RWPE2 (cell line): ENCODE data around the gene TRMU.

Experiments used
- ATAC-seq: fragments of 200-7000 bp; cut with Tn5 transposase; 3 replicates; pipeline ENCODE4 v1.9.1; 2021; ENCODE audit warnings: low read depth
- DNase-seq: peaks from one replicate; pipeline ENCODE4 v3.0.0-alpha.2; 2020; ENCODE audit warnings: low spot score
- H3K27ac ChIP-seq: fragments of 450-650 bp; 2 replicates; pipeline ENCODE4 v1.5.1; 2017; ENCODE audit warnings: mild to moderate bottlenecking; ENCODE audit not compliant: poor library complexity, severe bottlenecking
- H3K27me3 ChIP-seq: fragments of 250-450 bp; sonication (Bioruptor Pico); 2 replicates; pipeline ENCODE4 v1.5.1; 2021; ENCODE audit warnings: mild to moderate bottlenecking, moderate library complexity; ENCODE audit not compliant: insufficient read depth, poor library complexity, severe bottlenecking
- H3K36me3 ChIP-seq: fragments of 250-450 bp; sonication (Bioruptor Pico); 2 replicates; pipeline ENCODE4 v1.5.1; 2020; ENCODE audit warnings: low read depth, mild to moderate bottlenecking, moderate library complexity
- H3K4me1 ChIP-seq: fragments of 250-450 bp; sonication (Bioruptor Pico); 2 replicates; pipeline ENCODE4 v1.5.1; 2021; ENCODE audit warnings: mild to moderate bottlenecking, moderate library complexity; ENCODE audit not compliant: insufficient read depth, poor library complexity, severe bottlenecking
- H3K4me3 ChIP-seq: fragments of 250-450 bp; sonication (Bioruptor Pico); 2 replicates; pipeline ENCODE4 v1.5.1; 2021; ENCODE audit warnings: mild to moderate bottlenecking, moderate library complexity; ENCODE audit not compliant: severe bottlenecking
- H3K9me3 ChIP-seq: fragments of 250-450 bp; sonication (Bioruptor Pico); 2 replicates; pipeline ENCODE4 v1.5.1; 2021; ENCODE audit warnings: mild to moderate bottlenecking, moderate library complexity; ENCODE audit not compliant: severe bottlenecking
- TF ChIP-seq, protein P1 (sequence below): fragments of 450-650 bp; IDR thresholded peaks from one replicate; pipeline ENCODE4 v1.5.1; 2017; ENCODE audit warnings: mild to moderate bottlenecking, moderate library complexity; ENCODE audit not compliant: poor library complexity, severe bottlenecking

The TRMU gene

DNA sequence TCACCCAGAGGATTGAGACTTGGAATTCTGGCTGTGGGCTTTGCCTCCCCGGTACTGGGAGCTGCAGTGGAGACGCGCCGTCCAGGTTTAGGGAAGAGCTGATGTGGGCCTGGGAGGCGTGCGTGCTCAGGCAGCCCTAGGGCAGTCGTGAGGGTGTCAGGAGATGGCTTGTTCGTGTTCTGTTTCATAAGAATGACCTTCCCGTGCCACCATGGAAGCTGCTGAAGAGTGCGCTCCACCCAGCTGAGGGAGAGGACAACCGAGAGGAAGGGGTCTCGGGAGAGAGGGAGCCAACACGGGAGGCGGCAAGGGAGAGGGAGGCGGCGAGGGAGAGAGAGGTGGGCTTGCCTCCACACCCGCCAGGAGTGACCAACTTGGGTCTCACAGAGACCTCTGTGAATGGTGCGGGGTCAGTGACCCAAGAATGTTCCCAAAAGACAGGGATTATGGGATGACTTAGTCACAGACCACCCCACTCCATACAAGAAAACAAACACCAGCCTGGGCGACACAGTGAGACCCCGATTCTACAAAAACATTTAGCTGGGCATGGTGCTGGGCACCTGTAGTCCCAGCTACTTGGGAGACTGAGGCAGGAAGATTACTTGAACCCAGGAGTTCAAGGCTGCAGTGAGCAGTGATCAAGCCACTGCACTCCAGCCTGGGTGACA is 14.7 kb upstream of the TRMU start:
- no peaks in the 10 kb centered on the region for H3K4me1 ChIP-seq

DNA sequence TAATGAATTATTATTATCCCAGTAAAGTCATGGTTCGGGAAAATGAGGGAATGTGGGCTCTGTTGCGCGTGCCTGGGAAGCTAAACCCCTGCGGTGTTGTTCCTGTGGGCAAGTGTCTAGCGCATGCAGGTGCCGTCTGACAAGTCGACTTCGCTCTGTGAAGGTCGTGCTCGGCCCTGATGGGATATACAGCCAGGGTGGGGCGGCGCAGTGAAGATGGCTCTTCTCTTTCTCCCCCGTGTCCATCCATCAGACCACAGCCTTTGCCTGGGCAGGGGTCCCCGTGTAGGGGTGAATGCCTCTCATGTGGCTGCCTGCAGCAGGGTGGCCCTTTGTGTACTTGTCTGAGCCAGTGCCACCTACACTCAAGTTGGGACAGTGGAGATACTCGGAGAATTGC is 12.8 kb upstream of the TRMU start:
- peaks cover 66% of the 10 kb centered on the region for H3K36me3 ChIP-seq
- H3K9me3 ChIP-seq: no peaks in the 10 kb centered on the region
- H3K27me3 ChIP-seq: no peaks in the 10 kb centered on the region
- no peak overlapping the region for H3K4me3 ChIP-seq
- ATAC-seq: no peak
- TF ChIP-seq, protein P1, sequence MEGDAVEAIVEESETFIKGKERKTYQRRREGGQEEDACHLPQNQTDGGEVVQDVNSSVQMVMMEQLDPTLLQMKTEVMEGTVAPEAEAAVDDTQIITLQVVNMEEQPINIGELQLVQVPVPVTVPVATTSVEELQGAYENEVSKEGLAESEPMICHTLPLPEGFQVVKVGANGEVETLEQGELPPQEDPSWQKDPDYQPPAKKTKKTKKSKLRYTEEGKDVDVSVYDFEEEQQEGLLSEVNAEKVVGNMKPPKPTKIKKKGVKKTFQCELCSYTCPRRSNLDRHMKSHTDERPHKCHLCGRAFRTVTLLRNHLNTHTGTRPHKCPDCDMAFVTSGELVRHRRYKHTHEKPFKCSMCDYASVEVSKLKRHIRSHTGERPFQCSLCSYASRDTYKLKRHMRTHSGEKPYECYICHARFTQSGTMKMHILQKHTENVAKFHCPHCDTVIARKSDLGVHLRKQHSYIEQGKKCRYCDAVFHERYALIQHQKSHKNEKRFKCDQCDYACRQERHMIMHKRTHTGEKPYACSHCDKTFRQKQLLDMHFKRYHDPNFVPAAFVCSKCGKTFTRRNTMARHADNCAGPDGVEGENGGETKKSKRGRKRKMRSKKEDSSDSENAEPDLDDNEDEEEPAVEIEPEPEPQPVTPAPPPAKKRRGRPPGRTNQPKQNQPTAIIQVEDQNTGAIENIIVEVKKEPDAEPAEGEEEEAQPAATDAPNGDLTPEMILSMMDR: no peak
- H3K4me1 ChIP-seq: no peaks in the 10 kb centered on the region
- no peak overlapping the region for H3K27ac ChIP-seq
- no peak for DNase-seq

More for the DNA sequence above, 14.7 kb upstream of the TRMU start:
- no peak overlapping the region for H3K27ac ChIP-seq
- H3K9me3 ChIP-seq: no peaks in the 10 kb centered on the region
- peaks cover 66% of the 10 kb centered on the region for H3K36me3 ChIP-seq
- ATAC-seq (no peak), DNase-seq (no peak)
- H3K27me3 ChIP-seq: no peaks in the 10 kb centered on the region
- TF ChIP-seq, protein P1: no peak
- H3K4me3 ChIP-seq: no peak overlapping the region

DNA sequence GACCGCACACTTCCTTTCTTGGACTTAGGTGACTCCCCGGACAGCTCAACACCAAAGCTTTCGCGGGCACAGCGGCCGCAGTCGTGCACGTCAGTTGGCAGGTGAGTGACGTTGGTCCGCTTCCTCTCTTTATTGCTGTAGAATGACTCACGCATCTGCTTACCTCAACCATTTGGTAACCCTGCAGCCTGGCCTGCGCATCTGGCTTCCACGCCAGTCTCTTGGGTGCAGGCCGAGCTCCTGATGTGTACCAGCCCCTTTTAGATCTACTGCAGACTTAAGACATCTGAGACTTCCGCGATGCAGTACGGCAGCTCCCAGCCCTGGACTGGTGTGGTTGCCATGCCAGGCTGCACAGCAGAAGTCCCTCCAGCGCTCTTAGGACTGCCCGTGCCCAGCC is 12.4 kb upstream of the TRMU start:
- no peak overlapping the region for H3K4me3 ChIP-seq
- H3K9me3 ChIP-seq: no peaks in the 10 kb centered on the region
- DNase-seq (no peak), ATAC-seq (no peak)
- H3K27ac ChIP-seq: no peak overlapping the region
- no peaks in the 10 kb centered on the region for H3K27me3 ChIP-seq
- TF ChIP-seq, protein P1: no peak
- no peaks in the 10 kb centered on the region for H3K4me1 ChIP-seq
- peaks cover 66% of the 10 kb centered on the region for H3K36me3 ChIP-seq

DNA sequence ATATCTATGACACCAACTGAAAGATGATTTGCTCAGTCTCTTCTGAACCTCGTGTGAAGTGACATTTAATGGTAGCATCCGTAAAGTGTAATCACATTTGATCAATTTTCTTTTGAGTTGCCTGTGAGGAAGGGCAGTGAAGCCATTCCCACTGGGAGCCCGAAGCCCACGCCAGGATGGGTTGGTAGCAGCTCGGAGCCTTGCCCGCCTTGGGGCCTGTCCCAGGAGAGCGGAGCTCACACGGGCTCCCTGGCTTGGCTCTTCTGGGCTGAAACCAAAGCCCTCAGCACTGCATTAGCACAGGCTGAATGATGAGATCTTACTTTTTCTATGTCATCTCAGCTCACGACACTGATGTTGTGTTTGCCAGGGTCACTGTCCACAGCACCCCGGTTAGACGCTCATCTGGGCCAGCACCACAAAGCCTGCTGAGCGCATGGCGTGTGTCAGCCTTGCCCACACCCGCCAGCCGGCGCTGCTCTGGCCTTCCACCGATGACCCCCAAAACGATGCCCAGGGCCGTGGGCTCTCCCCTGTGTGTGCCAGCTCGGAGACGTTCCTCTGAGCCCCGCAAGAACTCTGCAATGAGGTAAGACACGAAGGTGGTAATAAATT is 9.3 kb upstream of the TRMU start:
- Histone ChIP-seq H3K27me3 (no peaks in the 10 kb centered on the region), H3K9me3 (no peaks in the 10 kb centered on the region), H3K4me1 (no peaks in the 10 kb centered on the region), H3K27ac (no peak overlapping the region), H3K36me3 (peaks cover 74% of the 10 kb centered on the region), H3K4me3 (no peak overlapping the region)
- TF ChIP-seq, protein P1: no peak
- peak; percentile 27 for DNase-seq
- ATAC-seq: no peak
